Breast epithelium (tissue), 4 donors: Measurements from ENCODE around the gene DDX31. TPM values are rescaled to one million over a fixed set of nuclear protein-coding genes. Genes with fewer than 3 reads are reported as not detected.
A peak's percentile ranks its signal among the peaks of the same experiment; 100 is the strongest.
"Not testable (repeated sequence)": the region's sequence is repeated elsewhere in the genome, so short reads cannot be mapped to it uniquely, and the experiment has no call there.

Source experiments
- DNase-seq, 2 donors: peaks; one replicate each; pipeline ENCODE4 v3.0.0-alpha.2; 2019; ENCODE audit warnings: low spot score in 2 of 2
- H3K27ac ChIP-seq, 2 donors: fragments of 200-600 bp; sonication (generic) in 1 of 2; one replicate each; pipeline ENCODE4 v1.5.1; 2016 to 2019; ENCODE audit warnings: mild to moderate bottlenecking in 1 of 2
- H3K27me3 ChIP-seq, 2 donors: fragments of 200-600 bp; sonication (generic) in 1 of 2; one replicate each; pipeline versions ENCODE4 v1.5.1 to v1.6.0; 2017 to 2019; ENCODE audit warnings: control low read depth in 1 of 2, mild to moderate bottlenecking in 1 of 2
- H3K36me3 ChIP-seq: fragments of 200-600 bp; one replicate; pipeline ENCODE4 v1.5.1; 2019
- H3K4me1 ChIP-seq, 2 donors: fragments of 200-600 bp; sonication (generic); one replicate each; pipeline ENCODE4 v1.5.1; 2016 to 2019; ENCODE audit warnings: control low read depth in 1 of 2
- H3K4me3 ChIP-seq, 3 donors: fragments of 200-600 bp; sonication (generic); 1 replicate in 2 of 3; 2 replicates in 1 of 3; pipeline ENCODE4 v1.5.1; 2016 to 2019; ENCODE audit warnings: mild to moderate bottlenecking in 3 of 3, moderate library complexity in 2 of 3
- H3K9me3 ChIP-seq, 2 donors: fragments of 200-600 bp; sonication (generic) in 1 of 2; one replicate each; pipeline ENCODE4 v1.5.1; 2016 to 2019; ENCODE audit warnings: control low read depth in 1 of 2
- POLR2A ChIP-seq: fragments of 450-650 bp; IDR thresholded peaks from one replicate; pipeline ENCODE4 v1.6.1; 2016; ENCODE audit warnings: antibody characterized with exemption, mild to moderate bottlenecking, moderate library complexity
- POLR2AphosphoS5 ChIP-seq, 3 donors: sonication (generic); formaldehyde crosslinking; IDR thresholded peaks; one replicate each; pipeline ENCODE4 v1.6.1; 2017; ENCODE audit warnings: antibody characterized with exemption in 3 of 3
- intact Hi-C: fragments of 100-400 bp; cut with DNase I; formaldehyde crosslinking; loops from one replicate; pipeline ENCODE4 v1.15.1; 2023; ENCODE audit warnings: low total_unique reads
- total RNA-seq, 3 donors: library from RNA; depleted of rRNA; stranded (reverse); fragments of >200 nt; gene quantifications; one replicate each; pipeline ENCODE4 v1.1.0, GENCODE V29; 2016
- TF ChIP-seq, protein P1 (sequence below), 3 donors: fragments of 450-650 bp; IDR thresholded peaks; one replicate each; pipeline ENCODE4 v1.5.1; 2016 to 2017; ENCODE audit warnings: antibody characterized with exemption in 3 of 3, mild to moderate bottlenecking in 3 of 3, moderate library complexity in 3 of 3

The DDX31 gene
- total RNA-seq, result 10 to 100 TPM; 10.2 to 23.6 (median 19.0) TPM

DNA sequence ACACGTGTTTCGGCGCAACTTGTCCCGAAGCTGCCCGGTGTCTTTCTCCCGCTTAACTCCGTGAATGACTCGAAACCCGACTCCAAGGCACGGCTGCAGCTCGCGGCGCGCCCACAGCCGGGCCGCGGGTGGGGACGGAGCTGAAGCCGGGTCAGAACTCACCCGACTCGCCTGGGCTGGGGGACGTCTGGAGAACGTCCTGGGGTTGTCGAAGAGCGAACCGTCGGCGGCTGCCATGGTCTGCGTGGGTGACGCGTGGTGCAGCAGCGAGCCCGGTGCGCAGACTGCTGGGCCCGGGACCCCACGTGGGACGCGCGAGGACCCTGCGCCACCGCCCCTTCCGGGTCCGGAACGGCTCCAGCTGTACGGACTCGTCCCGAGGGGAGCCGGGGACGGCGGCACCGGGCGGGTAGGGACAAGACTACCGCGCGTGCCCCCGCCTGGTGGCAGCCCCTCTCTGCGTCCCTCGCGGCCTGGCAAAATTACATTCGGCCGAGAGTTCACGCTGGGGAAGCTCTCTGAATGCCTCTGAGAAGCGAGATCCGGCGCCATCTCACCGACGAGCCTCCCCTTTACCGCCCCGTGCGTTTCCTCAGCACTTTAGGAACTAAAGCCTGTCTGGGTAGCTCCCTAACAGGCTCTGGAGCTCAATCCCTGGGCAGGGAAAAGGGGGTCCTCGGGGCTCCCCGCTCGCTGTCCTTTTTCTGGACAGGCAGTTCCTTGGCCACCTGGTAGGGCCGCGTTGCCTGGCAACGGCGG lies at the start of gene DDX31:
DDX31 (minus strand) TSS at position 286 of the 759 bp plus-strand sequence; CDS start at position 237, 49 bp downstream.
- TF ChIP-seq POLR2A (peak; percentile 21), POLR2AphosphoS5 (IDR thresholded peaks at IDR 0.05) (peak; percentile 38 to 56 (median 53))
- TF ChIP-seq, protein P1, sequence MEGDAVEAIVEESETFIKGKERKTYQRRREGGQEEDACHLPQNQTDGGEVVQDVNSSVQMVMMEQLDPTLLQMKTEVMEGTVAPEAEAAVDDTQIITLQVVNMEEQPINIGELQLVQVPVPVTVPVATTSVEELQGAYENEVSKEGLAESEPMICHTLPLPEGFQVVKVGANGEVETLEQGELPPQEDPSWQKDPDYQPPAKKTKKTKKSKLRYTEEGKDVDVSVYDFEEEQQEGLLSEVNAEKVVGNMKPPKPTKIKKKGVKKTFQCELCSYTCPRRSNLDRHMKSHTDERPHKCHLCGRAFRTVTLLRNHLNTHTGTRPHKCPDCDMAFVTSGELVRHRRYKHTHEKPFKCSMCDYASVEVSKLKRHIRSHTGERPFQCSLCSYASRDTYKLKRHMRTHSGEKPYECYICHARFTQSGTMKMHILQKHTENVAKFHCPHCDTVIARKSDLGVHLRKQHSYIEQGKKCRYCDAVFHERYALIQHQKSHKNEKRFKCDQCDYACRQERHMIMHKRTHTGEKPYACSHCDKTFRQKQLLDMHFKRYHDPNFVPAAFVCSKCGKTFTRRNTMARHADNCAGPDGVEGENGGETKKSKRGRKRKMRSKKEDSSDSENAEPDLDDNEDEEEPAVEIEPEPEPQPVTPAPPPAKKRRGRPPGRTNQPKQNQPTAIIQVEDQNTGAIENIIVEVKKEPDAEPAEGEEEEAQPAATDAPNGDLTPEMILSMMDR (IDR thresholded peaks at IDR 0.05), result peak in 1 of 3 donors; percentile 20
- Histone ChIP-seq H3K4me1 (peaks cover 0 to 5% of the 10 kb centered on the region in 2 donors), H3K4me3 (peak within 1 kb of the TSS; percentile 87 to 99 (median 98)), H3K27me3 (no peaks in the 10 kb centered on the region), H3K9me3 (no peaks in the 10 kb centered on the region), H3K36me3 (no peaks in the 10 kb centered on the region), H3K27ac (peak within 1 kb of the TSS; percentile 97 to 99)
- peak; percentile 82 for DNase-seq
- intact Hi-C loops, result no loop called here

DNA sequence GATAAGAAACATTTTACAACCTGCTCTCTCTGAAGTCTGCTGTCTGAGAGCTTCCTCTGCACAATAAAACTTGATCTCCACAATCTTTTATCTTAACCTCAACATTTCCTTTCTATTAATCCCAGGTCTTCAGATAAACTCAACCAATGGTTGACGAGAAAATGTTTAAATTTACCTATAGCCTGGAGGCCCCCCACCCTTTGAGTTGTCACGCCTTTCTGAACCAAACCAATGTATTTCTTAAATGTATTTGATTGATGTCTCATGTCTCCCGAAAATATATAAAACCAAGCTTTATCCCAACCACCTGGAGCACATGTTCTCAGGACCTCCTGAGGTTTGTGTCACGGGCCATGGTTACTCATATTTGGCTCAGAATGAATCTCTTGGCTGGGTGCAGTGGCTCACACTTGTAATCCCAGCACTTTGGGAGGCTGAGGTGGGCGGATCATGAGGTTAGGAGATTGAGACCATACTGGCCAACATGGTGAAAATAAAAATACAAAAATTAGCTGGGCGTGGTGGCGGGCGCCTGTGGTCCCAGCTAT lies 48.7 kb upstream of the DDX31 start:
- H3K27ac ChIP-seq, H3K4me1 ChIP-seq, H3K36me3 ChIP-seq, intact Hi-C loops, H3K9me3 ChIP-seq, DNase-seq, H3K4me3 ChIP-seq: not testable (repeated sequence)
- peaks cover 0 to 13% of the 10 kb centered on the region in 2 donors for H3K27me3 ChIP-seq

DNA sequence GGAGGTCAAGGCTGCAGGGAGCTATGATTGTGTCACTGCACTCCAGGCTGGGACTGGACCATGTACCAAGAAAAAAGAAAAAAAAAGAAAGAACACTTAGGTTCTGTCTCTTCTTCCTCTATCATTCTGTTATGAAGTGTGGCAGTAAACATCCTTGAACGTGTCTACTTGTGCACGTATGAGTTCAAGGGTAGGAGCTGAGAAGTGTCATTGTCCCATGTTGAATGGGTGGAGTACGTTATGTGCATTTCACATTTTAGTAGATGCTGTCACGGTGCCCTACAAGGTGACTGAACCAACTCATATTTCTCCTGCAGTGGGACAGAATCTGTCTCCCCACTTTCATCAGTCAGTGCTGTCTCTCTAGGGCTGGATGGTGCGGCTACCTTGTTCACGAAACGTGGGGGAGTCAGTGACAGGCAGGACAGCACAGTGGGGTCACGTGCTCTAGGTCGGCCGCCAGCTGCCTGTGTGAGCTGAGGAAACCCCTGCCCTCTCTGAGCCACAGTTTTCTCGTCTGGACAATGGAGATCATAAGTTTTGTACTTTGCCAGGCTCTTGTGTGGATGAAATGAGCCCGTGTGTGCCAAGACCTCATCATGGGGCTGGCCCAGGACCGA lies 47.7 kb upstream of the DDX31 start:
- H3K9me3 ChIP-seq, result no peaks in the 10 kb centered on the region
- no peak for DNase-seq
- TF ChIP-seq, protein P1 (IDR thresholded peaks at IDR 0.05), result no peak
- TF ChIP-seq POLR2A, result no peak
- TF ChIP-seq POLR2AphosphoS5 (IDR thresholded peaks at IDR 0.05), result no peak
- intact Hi-C loops, result no loop called here
- peaks cover 0 to 13% of the 10 kb centered on the region in 2 donors for H3K27me3 ChIP-seq
- no peaks in the 10 kb centered on the region for H3K4me1 ChIP-seq
- H3K4me3 ChIP-seq, result no peak overlapping the region
- no peaks in the 10 kb centered on the region for H3K36me3 ChIP-seq
- no peak overlapping the region for H3K27ac ChIP-seq

DNA sequence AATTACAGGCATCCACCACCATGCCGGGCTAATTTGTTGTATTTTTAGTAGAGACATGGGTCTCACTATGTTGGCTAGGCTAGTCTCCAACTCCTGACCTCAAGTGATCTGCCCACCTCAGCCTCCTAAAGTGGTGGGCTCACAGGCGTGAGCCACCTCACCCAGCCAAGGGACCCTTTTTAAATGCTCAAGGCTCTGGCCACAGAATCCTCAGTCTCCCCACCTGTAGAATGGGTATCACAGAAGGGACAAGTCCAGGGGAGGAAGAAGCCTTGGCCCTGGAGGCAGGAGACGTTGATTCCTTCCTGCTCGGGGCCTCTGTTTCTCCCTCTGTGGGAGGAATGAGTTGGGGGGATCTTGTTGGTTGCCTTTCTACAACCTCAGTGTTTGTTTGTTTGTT lies 46.2 kb upstream of the DDX31 start:
- no peaks in the 10 kb centered on the region for H3K4me1 ChIP-seq
- intact Hi-C loops, result no loop called here
- H3K27me3 ChIP-seq, result peaks cover 0 to 13% of the 10 kb centered on the region in 2 donors
- H3K4me3 ChIP-seq, result no peak overlapping the region
- TF ChIP-seq, protein P1 (IDR thresholded peaks at IDR 0.05), result no peak
- TF ChIP-seq POLR2A (no peak), POLR2AphosphoS5 (IDR thresholded peaks at IDR 0.05) (no peak)
- H3K9me3 ChIP-seq, result no peaks in the 10 kb centered on the region
- no peaks in the 10 kb centered on the region for H3K36me3 ChIP-seq
- H3K27ac ChIP-seq, result no peak overlapping the region
- DNase-seq, result no peak

DNA sequence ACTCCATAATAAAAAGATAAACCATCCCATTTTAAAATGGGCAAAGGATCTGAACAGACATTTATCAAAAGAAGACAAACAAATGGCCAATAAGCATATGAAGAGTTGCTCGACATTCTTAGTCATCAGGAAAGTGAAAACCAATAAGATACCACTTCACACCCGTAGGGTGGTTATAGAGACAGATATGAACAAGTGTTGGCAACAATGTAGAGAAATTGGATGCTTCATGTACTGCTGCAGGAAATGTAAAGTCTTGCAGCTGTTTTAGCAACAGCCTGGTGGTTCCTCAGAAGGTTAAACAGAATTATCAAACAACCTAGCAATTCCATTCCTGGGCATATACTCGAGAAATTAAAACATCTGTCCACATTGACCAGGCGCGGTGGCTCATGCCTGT lies 43.0 kb upstream of the DDX31 start:
- Histone ChIP-seq H3K36me3 (no peaks in the 10 kb centered on the region), H3K4me3 (no peak overlapping the region), H3K27ac (no peak overlapping the region), H3K9me3 (no peaks in the 10 kb centered on the region), H3K4me1 (no peaks in the 10 kb centered on the region), H3K27me3 (peaks cover 0 to 13% of the 10 kb centered on the region in 2 donors)
- intact Hi-C loops, result no loop called here
- no peak for TF ChIP-seq POLR2A
- no peak for DNase-seq

DNA sequence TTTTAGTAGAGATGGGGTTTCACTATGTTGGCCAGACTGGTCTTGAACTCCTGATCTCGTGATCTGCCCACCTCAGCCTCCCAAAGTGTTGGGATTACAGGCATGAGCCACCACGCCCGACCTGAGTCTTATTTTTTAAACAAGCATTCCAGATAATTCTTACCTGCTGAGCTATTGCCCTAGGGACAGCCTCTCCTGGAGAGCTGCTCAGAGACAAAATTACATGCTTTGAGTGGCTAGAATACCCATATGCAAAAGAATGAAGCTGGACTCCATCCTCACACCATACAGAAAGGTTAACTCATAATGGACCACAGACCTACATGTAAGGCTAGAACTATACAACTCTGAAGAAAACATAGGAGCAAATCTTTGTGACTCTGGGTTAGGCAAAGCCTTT lies 42.1 kb upstream of the DDX31 start:
- DNase-seq, result no peak
- peaks cover 0 to 7% of the 10 kb centered on the region in 2 donors for H3K27me3 ChIP-seq
- no peak overlapping the region for H3K4me3 ChIP-seq
- H3K36me3 ChIP-seq, result no peaks in the 10 kb centered on the region
- no peak overlapping the region for H3K27ac ChIP-seq
- TF ChIP-seq POLR2AphosphoS5 (IDR thresholded peaks at IDR 0.05) (no peak), POLR2A (no peak)
- TF ChIP-seq, protein P1 (IDR thresholded peaks at IDR 0.05), result no peak
- H3K9me3 ChIP-seq, result no peaks in the 10 kb centered on the region
- H3K4me1 ChIP-seq, result no peaks in the 10 kb centered on the region
- intact Hi-C loops, result no loop called here

DNA sequence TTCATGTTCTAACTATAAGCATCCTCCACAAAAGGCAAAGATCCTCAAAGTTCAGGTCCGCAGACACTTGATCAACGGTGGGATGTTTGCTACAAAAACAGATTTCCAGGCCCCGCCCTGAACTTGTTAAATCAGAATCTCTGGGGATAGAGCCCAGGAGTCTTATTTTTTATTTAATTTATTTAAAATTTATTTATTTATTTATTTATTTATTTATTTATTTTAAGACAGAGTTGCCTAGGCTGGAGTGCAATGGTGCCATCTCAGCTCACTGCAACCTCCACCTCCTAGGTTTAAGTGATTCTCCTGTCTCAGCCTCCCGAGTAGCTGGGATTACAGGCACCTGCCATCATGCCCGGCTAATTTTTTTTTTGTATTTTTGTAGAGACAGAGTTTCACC lies 41.4 kb upstream of the DDX31 start:
- intact Hi-C loops, result not testable (repeated sequence)

More for the DNA sequence above, 41.4 kb upstream of the DDX31 start:
- not testable (repeated sequence) for DNase-seq, H3K4me1 ChIP-seq, H3K27me3 ChIP-seq, H3K9me3 ChIP-seq, H3K36me3 ChIP-seq, H3K4me3 ChIP-seq, H3K27ac ChIP-seq
